NCI-H524 (cell line): ENCODE data around the gene OR4A16.

Source experiments
- DNase-seq, 2 experiments: peaks; one replicate each; lab custom pipeline; 2025; lab: John Stamatoyannopoulos, UW

OR4A16 gene

GRCh38 chr11:55342901-55343300 lies at the start of gene OR4A16:
OR4A16 (plus strand) TSS chr11:55343201; CDS start chr11:55343201, 0 bp downstream.
- DNase-seq = no peak

GRCh38 chr11:55324500-55324899 lies 18.5 kb upstream of the OR4A16 start:
- DNase-seq = no peak

GRCh38 chr11:55345306-55345705 lies 2.3 kb downstream of the OR4A16 start:
- DNase-seq = no peak

- no peak for DNase-seq
These were observed 6.0 kb downstream of the OR4A16 start for GRCh38 chr11:55349032-55349431.

GRCh38 chr11:55357560-55358184 lies 14.7 kb downstream of the OR4A16 start:
- peak in 1 of 2 experiments; percentile 9 for DNase-seq

- no peak for DNase-seq
These were observed 24.7 kb downstream of the OR4A16 start, which contains the start of gene OR4A15 for GRCh38 chr11:55367674-55368073. OR4A15 (plus strand) TSS chr11:55367974; CDS start chr11:55367974, 0 bp downstream.
